H1 (cell line): ENCODE results near the gene PRPF18.

Experiments used
- BACH1 ChIP-seq: IDR thresholded peaks from 2 replicates; pipeline ENCODE4 v1.6.1; 2012; ENCODE audit warnings: low read length, improper control_type of control experiment
- BRCA1 ChIP-seq: IDR thresholded peaks from 2 replicates; pipeline ENCODE4 v1.6.1; 2012; ENCODE audit warnings: low read depth, low read length, improper control_type of control experiment
- CHD2 ChIP-seq: IDR thresholded peaks from 2 replicates; pipeline ENCODE4 v1.6.1; 2012; ENCODE audit warnings: low read length, improper control_type of control experiment
- CTCF ChIP-seq, 3 experiments: IDR thresholded peaks; 1 replicate in 2 of 3; 2 replicates in 1 of 3; pipeline versions ENCODE4 v1.5.1 to v1.6.1; 2011; ENCODE audit warnings: low read length in 3 of 3, mild to moderate bottlenecking in 3 of 3, inconsistent platforms in 2 of 3, low read depth in 1 of 3, moderate library complexity in 1 of 3; ENCODE audit not compliant: insufficient read depth in 1 of 3; ENCODE audit errors: control extremely low read depth in 1 of 3
- EGR1 ChIP-seq: IDR thresholded peaks from 2 replicates; pipeline ENCODE4 v1.6.1; 2011; ENCODE audit warnings: low read depth, low read length, borderline replicate concordance
- FOSL1 ChIP-seq: IDR thresholded peaks from 2 replicates; pipeline ENCODE4 v1.6.1; 2011; ENCODE audit warnings: mild to moderate bottlenecking, low read depth, low read length, moderate library complexity; ENCODE audit not compliant: insufficient read depth
- HDAC6 ChIP-seq: IDR thresholded peaks from one replicate; pipeline ENCODE4 v1.7.1; 2012; ENCODE audit warnings: low read depth, mild to moderate bottlenecking, inconsistent platforms, low read length, moderate library complexity
- JUND ChIP-seq: IDR thresholded peaks from 2 replicates; pipeline ENCODE4 v1.6.1; 2011; ENCODE audit warnings: mild to moderate bottlenecking, improper control_type of control experiment, low read length
- MAX ChIP-seq: IDR thresholded peaks from 2 replicates; pipeline ENCODE4 v1.6.1; 2012; ENCODE audit warnings: inconsistent platforms
- POLR2A ChIP-seq, 2 experiments: IDR thresholded peaks; 1 replicate in 1 of 2; 2 replicates in 1 of 2; pipeline ENCODE4 v1.6.1; 2011; ENCODE audit warnings: low read depth in 2 of 2, low read length in 2 of 2, mild to moderate bottlenecking in 2 of 2; ENCODE audit errors: control extremely low read depth in 1 of 2
- RAD21 ChIP-seq, 2 experiments: IDR thresholded peaks in 1 of 2; conservative IDR thresholded peaks in 1 of 2; 2 replicates each; pipeline ENCODE4 v1.6.1; 2011; ENCODE audit warnings: low read depth in 2 of 2, low read length in 2 of 2, improper control_type of control experiment in 1 of 2, inconsistent platforms in 1 of 2, mild to moderate bottlenecking in 1 of 2, moderate library complexity in 1 of 2
- SP1 ChIP-seq: IDR thresholded peaks from 2 replicates; pipeline ENCODE4 v1.6.1; 2011; ENCODE audit warnings: low read depth, low read length
- SRF ChIP-seq: IDR thresholded peaks from 2 replicates; pipeline ENCODE4 v1.6.1; 2011; ENCODE audit warnings: mild to moderate bottlenecking, low read depth, low read length, moderate library complexity

- no peak for TF ChIP-seq FOSL1
- no peak for TF ChIP-seq BRCA1
- no peak for TF ChIP-seq CHD2
- no peak for TF ChIP-seq CTCF (IDR thresholded peaks at IDR 0.05; ENCODE audit: control extremely low read depth in 1 of 3, insufficient read depth in 1 of 3, low read depth in 1 of 3, low read length in 3 of 3)
- no peak for TF ChIP-seq RAD21 (IDR thresholded peaks at IDR 0.05 in 1 of 2, conservative IDR thresholded peaks at IDR 0.05 in 1 of 2; ENCODE audit: low read depth in 2 of 2, low read length in 2 of 2)
- no peak for TF ChIP-seq MAX
- no peak for TF ChIP-seq JUND
- TF ChIP-seq EGR1: no peak
- TF ChIP-seq POLR2A (IDR thresholded peaks at IDR 0.05; ENCODE audit: control extremely low read depth in 1 of 2, low read depth in 2 of 2, low read length in 2 of 2): no peak
- TF ChIP-seq BACH1: no peak
- TF ChIP-seq SP1: no peak
- TF ChIP-seq SRF: no peak
- no peak for TF ChIP-seq HDAC6
Measured at GRCh38 chr10:13654118-13654830, 67.5 kb downstream of the PRPF18 start.
